ENCODE data around the gene TBCC.

The TBCC gene

GRCh38 chr6:42786525-42786985, 40.7 kb upstream of the TBCC start:
- H3K4me3 ChIP-seq (ENCODE audit: low read depth, low read length) = no peak overlapping the region
- TF ChIP-seq CTCF (IDR thresholded peaks at IDR 0.05; ENCODE audit: borderline replicate concordance, insufficient read depth, low read depth, low read length) = no peak

DNA sequence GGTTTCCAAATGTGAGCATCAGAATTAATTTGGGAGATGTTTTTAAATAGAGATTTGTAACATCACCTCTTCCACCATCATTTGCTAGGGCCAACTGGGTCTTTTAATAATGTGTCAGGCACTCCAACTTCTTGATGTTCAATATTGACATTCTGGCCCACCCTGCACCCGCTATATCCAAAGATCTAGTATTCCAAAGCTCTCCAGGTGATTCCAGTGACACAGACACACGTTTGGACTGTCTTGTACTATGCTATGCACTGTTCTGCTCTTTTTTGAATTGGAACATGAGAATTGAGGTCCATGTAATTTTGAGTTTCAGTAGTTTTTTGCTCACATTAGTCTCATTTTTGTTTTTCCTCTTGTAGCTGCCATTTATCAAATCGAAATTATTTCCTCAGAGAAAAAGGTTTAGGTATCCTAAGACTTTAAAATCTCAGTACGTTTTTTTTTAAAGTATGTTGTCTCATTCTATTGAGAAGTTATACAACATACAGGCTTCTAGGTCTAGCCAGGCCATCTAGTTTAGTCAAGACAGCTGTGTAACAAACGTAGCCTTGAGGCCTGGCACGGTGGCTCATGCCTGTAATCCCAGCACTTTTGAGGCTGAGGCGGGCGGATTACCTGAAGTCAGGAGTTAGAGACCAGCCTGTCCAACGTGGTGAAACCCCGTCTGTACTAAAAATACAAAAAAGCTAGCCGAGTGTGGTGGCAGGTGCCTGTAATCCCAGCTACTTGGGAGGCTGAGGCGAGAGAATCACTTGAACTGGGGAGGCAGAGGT, 39.0 kb upstream of the TBCC start:
- peak overlapping the region; percentile 72 for H3K4me3 ChIP-seq (ENCODE audit: low read depth, low read length)
- TF ChIP-seq CTCF (IDR thresholded peaks at IDR 0.05; ENCODE audit: borderline replicate concordance, insufficient read depth, low read depth, low read length) = no peak

- TF ChIP-seq CTCF (IDR thresholded peaks at IDR 0.05; ENCODE audit: borderline replicate concordance, insufficient read depth, low read depth, low read length) = no peak
- peak overlapping the region; percentile 72 for H3K4me3 ChIP-seq (ENCODE audit: low read depth, low read length)
These were observed 38.2 kb upstream of the TBCC start for GRCh38 chr6:42783876-42784642.

DNA sequence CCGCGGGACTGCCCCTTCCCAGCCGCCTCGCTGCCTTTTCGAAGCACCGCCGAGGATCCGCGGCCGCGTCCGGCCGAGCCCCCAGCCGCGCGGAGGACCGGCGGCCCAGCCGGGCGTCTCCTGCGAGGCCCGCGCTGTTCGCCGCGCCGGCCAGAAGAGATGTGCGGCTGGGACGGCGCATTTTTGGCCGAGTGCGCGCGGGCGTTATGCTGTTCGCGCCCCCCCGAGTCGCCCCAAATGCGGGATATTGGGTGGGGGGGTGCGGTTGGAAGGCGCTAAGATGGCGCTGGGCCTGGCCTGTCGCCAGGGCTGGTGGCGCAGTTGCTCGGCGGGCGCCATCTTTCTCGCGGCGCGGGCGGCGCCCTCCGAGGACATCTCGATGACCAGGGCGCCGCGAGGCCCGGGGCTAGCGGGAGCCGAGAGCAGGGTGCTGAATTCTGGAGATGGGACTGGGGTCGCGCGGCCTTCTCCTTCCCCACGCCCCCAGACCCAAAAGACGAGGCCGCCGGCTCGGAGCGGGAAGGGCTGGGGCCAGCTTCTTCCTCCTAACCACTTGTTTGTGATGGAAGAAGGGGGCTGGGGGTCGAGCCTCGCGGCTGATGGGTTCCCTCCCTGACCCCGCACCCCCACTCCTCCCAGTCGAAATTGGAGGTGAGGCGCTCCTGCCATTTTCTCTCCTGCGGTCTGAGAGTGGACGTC, 37.4 kb upstream of the TBCC start:
- no peak for TF ChIP-seq CTCF (IDR thresholded peaks at IDR 0.05; ENCODE audit: borderline replicate concordance, insufficient read depth, low read depth, low read length)

GRCh38 chr6:42782689-42783176, 36.8 kb upstream of the TBCC start:
- H3K4me3 ChIP-seq (ENCODE audit: low read depth, low read length) = peak overlapping the region; percentile 72
- TF ChIP-seq CTCF (IDR thresholded peaks at IDR 0.05; ENCODE audit: borderline replicate concordance, insufficient read depth, low read depth, low read length) = no peak

More for the DNA sequence above, 37.4 kb upstream of the TBCC start:
- H3K4me3 ChIP-seq (ENCODE audit: low read depth, low read length) = peak overlapping the region; percentile 72

GRCh38 chr6:42781796-42782688, 36.1 kb upstream of the TBCC start, which contains the start of gene BICRAL:
Gene BICRAL, plus strand, starts transcription at chr6:42782052. Its CDS starts 39,971 bp downstream, at chr6:42822023.
- no peak for TF ChIP-seq CTCF (IDR thresholded peaks at IDR 0.05; ENCODE audit: borderline replicate concordance, insufficient read depth, low read depth, low read length)
- peak within 1 kb of the TSS; percentile 72 for H3K4me3 ChIP-seq (ENCODE audit: low read depth, low read length)

Data from GM12875 (cell line).